ENCODE data around the gene TNFSF13B.
"Not testable (repeated sequence)": the region's sequence is repeated elsewhere in the genome, so short reads cannot be mapped to it uniquely, and the experiment has no call there.

TNFSF13B gene

GRCh38 chr13:108230377-108230776 lies 39.1 kb upstream of the TNFSF13B start:
- no peak for DNase-seq (ENCODE audit: low spot score)
- TF ChIP-seq CTCF (IDR thresholded peaks at IDR 0.05; ENCODE audit: extremely low read depth, missing control alignments): no peak

DNA sequence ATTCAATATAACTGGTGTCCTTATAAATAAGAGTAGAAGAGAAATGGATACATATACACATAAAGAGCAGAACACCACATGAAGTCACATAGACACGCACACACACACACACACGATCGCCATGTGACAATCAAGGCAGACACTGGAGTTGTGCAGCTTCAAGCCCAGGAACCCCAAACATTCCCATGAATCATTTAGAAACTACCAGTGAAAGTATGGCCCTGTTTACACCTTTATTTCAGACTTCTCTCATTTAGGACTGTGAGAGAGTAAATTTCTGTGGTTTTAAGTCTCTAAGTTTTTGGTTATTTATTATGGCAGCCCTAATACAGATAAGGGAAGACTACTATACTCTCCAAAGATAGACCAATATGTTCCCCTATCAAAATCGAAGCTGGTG lies 20.4 kb upstream of the TNFSF13B start:
- DNase-seq (ENCODE audit: low spot score): no peak
- no peak for TF ChIP-seq CTCF (IDR thresholded peaks at IDR 0.05; ENCODE audit: extremely low read depth, missing control alignments)

- DNase-seq (ENCODE audit: low spot score): no peak
- TF ChIP-seq CTCF (IDR thresholded peaks at IDR 0.05; ENCODE audit: extremely low read depth, missing control alignments): no peak
These were observed 12.3 kb upstream of the TNFSF13B start for GRCh38 chr13:108257248-108257647.

DNA sequence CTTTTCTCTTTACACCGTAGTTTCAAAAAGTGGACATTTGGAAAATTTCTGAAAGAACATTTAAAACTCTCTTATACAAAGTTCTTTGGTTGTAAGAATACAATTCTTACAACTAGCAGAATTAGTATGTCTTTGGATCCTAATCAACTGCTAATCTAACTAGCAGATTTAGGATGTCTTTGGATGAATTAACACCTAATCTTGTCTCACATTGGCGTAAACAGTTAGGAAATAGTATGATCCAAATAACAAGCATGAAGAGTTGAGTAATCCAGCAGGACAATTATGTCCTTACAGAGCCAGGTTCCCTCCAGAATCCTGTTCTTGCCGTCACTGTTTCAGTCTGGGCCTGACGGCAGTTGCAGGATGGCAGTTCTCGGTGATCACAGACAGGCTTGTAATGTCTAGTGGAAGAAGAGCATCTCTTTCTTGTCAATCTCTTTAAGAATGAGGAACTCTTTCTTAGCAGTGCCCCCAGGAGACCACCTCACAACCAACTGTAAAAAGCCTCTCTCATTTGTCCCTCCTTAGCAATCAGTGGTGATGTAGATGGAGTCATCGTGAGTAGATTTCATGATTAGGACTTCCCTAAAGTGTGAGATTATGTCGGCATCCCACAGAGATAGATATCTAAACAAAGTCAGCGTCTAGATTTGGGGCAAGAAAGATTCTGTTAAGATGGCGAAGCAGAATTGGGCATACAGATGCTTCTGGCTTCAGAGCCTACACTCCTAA lies 5.7 kb upstream of the TNFSF13B start:
- no peak for DNase-seq (ENCODE audit: low spot score)
- TF ChIP-seq CTCF (IDR thresholded peaks at IDR 0.05; ENCODE audit: extremely low read depth, missing control alignments): no peak

GRCh38 chr13:108266321-108266990 lies 3.1 kb upstream of the TNFSF13B start:
- TF ChIP-seq CTCF (IDR thresholded peaks at IDR 0.05; ENCODE audit: extremely low read depth, missing control alignments): no peak
- DNase-seq (ENCODE audit: low spot score): no peak

DNA sequence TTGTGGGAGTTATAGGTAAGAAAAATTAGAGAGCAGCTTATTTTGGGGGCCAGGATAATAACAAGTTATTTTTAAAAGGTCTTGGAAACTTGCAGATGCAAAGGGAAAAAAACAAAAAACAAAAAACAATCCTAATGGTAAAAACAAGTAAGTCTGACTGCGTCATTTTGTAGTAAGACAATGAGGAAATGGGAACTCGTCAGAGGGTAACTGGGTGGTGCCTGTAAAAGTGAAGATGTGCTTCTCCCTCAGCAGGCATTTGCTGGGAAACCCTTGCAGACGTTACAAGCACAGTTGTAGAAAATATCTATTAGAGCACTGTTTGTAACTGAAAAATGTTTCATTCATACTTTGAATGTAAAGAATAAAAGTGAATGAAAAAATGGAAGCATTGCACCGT lies 2.2 kb upstream of the TNFSF13B start:
- TF ChIP-seq CTCF (IDR thresholded peaks at IDR 0.05; ENCODE audit: extremely low read depth, missing control alignments): no peak
- no peak for DNase-seq (ENCODE audit: low spot score)

DNA sequence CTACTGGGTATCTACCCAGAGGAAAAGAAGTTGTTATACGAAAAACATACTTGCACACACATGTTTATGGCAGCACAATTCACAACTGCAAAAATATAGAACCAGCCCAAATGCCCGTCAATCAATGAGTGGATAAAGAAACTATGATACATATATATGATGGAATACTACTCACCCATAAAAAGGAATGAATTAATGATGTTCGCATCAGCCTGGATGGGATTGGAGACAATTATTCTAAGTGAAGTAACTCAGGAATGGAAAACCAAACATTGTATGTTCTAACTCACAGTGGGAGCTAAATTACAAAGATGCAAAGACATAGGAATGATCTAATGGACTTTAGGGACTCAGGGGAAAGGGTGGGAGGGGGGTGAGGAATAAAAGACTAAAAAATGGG lies 1.7 kb upstream of the TNFSF13B start:
- DNase-seq (ENCODE audit: low spot score): not testable (repeated sequence)
